Thymus (tissue), 11 donors: ENCODE measurements around the gene ZNF629. TPM values are rescaled to one million over a fixed set of nuclear protein-coding genes. Genes with fewer than 3 reads are reported as not detected.

Source experiments
- DNase-seq, 9 donors: peaks; one replicate each; pipeline ENCODE4 v3.0.0-alpha.2; 2013; ENCODE audit warnings: low spot score in 9 of 9, low read depth in 6 of 9, missing footprints in 1 of 9
- H3K27ac ChIP-seq, 2 donors: one replicate each; pipeline ENCODE4 v1.5.1; 2013; ENCODE audit warnings: control low read depth in 1 of 2, low read depth in 1 of 2, low read length in 1 of 2, mild to moderate bottlenecking in 1 of 2, moderate library complexity in 1 of 2
- H3K27me3 ChIP-seq, 2 donors: one replicate each; pipeline ENCODE4 v1.5.1; 2013; ENCODE audit warnings: low read length in 1 of 2; ENCODE audit not compliant: control insufficient read depth in 2 of 2, insufficient read depth in 1 of 2
- H3K36me3 ChIP-seq, 2 donors: one replicate each; pipeline ENCODE4 v1.5.1; 2013; ENCODE audit warnings: low read length in 1 of 2, mild to moderate bottlenecking in 1 of 2, moderate library complexity in 1 of 2; ENCODE audit not compliant: control insufficient read depth in 2 of 2, insufficient read depth in 2 of 2
- H3K4me1 ChIP-seq, 2 donors: one replicate each; pipeline ENCODE4 v1.5.1; 2013; ENCODE audit warnings: low read length in 2 of 2; ENCODE audit not compliant: control insufficient read depth in 2 of 2, insufficient read depth in 2 of 2
- H3K4me3 ChIP-seq, 2 donors: one replicate each; pipeline ENCODE4 v1.5.1; 2013; ENCODE audit warnings: low read length in 2 of 2, control low read depth in 1 of 2, mild to moderate bottlenecking in 1 of 2
- H3K9me3 ChIP-seq, 2 donors: one replicate each; pipeline ENCODE4 v1.5.1; 2013; ENCODE audit warnings: low read length in 1 of 2, mild to moderate bottlenecking in 1 of 2; ENCODE audit not compliant: control insufficient read depth in 2 of 2, insufficient read depth in 1 of 2
- WGBS: extraction: QIAGEN DNeasy Blood & Tissue Kit; methylation state at CpG from one replicate; pipeline ENCODE4 v1.1.7; 2013; 5-methylcytosine and 5-hydroxymethylcytosine counted together
- polyA plus RNA-seq: library from polyadenylated mRNA; stranded (reverse); fragments of 200-250 nt; gene quantifications from one replicate; pipeline ENCODE4 v1.2.3, GENCODE V29; 2013
- total RNA-seq: library from RNA; stranded (reverse); fragments of 120-200 nt; gene quantifications from one replicate; pipeline ENCODE4 v1.2.4, GENCODE V29; 2013
- donor health status: healthy.

ZNF629 gene
- total and polyA plus RNA-seq, 2 donors = 4.6 to 5.0 TPM

DNA sequence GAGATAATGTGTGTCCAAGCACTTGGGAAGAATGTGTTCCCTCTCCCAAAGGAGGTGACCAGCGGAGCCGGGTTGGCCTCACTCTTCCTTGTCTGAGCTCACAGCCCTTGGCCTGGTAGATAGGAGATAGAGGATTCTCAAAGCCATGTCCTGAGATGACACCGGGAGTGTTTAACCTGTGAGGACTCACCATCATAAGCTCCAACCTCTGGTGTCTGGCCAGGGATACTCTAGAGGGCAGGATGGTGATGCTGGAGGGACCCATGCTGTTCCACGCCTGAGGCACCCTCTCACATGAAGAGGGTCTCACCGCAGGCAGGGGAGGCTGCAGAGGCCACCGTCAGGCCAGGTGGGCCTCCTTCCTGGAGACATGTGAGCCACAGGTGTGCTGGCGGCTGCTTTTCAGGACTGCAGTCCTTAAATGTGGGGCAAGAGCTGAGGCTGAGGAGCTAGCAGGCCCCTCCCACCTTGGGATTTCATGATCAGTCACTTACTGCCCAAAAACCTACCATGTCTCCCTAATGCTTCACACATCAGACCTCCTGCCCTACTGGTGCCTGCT, 6.6 kb upstream of the ZNF629 start:
- DNase-seq = no peak
- WGBS = 94% methylated on average over 7 of the region's 7 CpGs
- no peak overlapping the region for H3K4me3 ChIP-seq

GRCh38 chr16:30787613-30788378, 791 bp upstream of the ZNF629 start:
- H3K4me3 ChIP-seq = peak overlapping the region; percentile 84 to 99
- peaks cover 6 to 19% of the 10 kb centered on the region in 2 donors for H3K4me1 ChIP-seq
- H3K27me3 ChIP-seq = peaks cover 0 to 22% of the 10 kb centered on the region in 2 donors
- no peaks in the 10 kb centered on the region for H3K9me3 ChIP-seq
- 66% methylated on average over 11 of the region's 11 CpGs for WGBS
- H3K36me3 ChIP-seq = peaks cover 8 to 19% of the 10 kb centered on the region in 2 donors
- no peak overlapping the region for H3K27ac ChIP-seq
- DNase-seq = no peak

More for the DNA sequence above, 6.6 kb upstream of the ZNF629 start:
- no peaks in the 10 kb centered on the region for H3K4me1 ChIP-seq
- no peaks in the 10 kb centered on the region for H3K9me3 ChIP-seq
- no peaks in the 10 kb centered on the region for H3K27me3 ChIP-seq
- H3K27ac ChIP-seq = no peak overlapping the region
- no peaks in the 10 kb centered on the region for H3K36me3 ChIP-seq

GRCh38 chr16:30786115-30786935, 680 bp downstream of the ZNF629 start:
- WGBS = 10% methylated on average over 57 of the region's 57 CpGs
- no peak for DNase-seq

GRCh38 chr16:30785126-30786106, 1.6 kb downstream of the ZNF629 start:
- Histone ChIP-seq H3K4me1 (peaks cover 6 to 19% of the 10 kb centered on the region in 2 donors), H3K36me3 (peaks cover 24 to 31% of the 10 kb centered on the region in 2 donors), H3K27me3 (peaks cover 0 to 22% of the 10 kb centered on the region in 2 donors), H3K4me3 (no peak overlapping the region), H3K9me3 (no peaks in the 10 kb centered on the region), H3K27ac (no peak overlapping the region)
- 96% methylated on average over 7 of the region's 7 CpGs for WGBS
- no peak for DNase-seq

More at GRCh38 chr16:30786115-30786935, 680 bp downstream of the ZNF629 start:
- H3K27me3 ChIP-seq = peaks cover 0 to 22% of the 10 kb centered on the region in 2 donors
- peaks cover 22 to 31% of the 10 kb centered on the region in 2 donors for H3K36me3 ChIP-seq
- H3K27ac ChIP-seq = no peak overlapping the region
- H3K9me3 ChIP-seq = no peaks in the 10 kb centered on the region
- H3K4me1 ChIP-seq = peaks cover 6 to 19% of the 10 kb centered on the region in 2 donors
- peak overlapping the region; percentile 84 to 99 for H3K4me3 ChIP-seq

DNA sequence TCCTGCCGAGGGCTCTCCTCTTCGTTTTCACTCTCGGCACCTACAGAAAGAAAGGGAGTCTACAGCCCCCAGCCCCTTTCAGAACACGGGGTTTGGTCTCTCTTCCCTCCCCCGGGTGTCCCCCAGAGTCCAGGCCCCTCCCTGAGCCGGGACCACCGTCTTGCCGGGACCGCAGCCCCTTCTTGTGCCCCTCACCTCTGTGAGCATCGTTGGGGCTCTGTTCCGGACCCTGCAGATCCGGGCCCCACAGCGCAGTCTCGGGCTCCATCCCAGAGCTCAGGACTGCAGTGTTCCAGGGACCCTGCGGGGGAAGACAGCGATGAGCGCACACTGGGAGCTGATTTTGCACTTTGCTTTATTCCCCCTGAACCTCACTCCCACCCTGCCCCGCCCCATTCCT, 2.8 kb downstream of the ZNF629 start:
- Histone ChIP-seq H3K4me3 (no peak overlapping the region), H3K36me3 (peaks cover 24 to 31% of the 10 kb centered on the region in 2 donors), H3K27ac (no peak overlapping the region), H3K27me3 (peaks cover 0 to 22% of the 10 kb centered on the region in 2 donors), H3K4me1 (peaks cover 6 to 19% of the 10 kb centered on the region in 2 donors), H3K9me3 (no peaks in the 10 kb centered on the region)
- DNase-seq = no peak
- WGBS = 95% methylated on average over 18 of the region's 18 CpGs

GRCh38 chr16:30783280-30784109, 3.5 kb downstream of the ZNF629 start:
- peaks cover 24 to 31% of the 10 kb centered on the region in 2 donors for H3K36me3 ChIP-seq
- H3K9me3 ChIP-seq = no peaks in the 10 kb centered on the region
- H3K27me3 ChIP-seq = peaks cover 0 to 22% of the 10 kb centered on the region in 2 donors
- no peak overlapping the region for H3K4me3 ChIP-seq
- DNase-seq = no peak
- H3K27ac ChIP-seq = no peak overlapping the region
- WGBS = 98% methylated on average over 57 of the region's 57 CpGs
- H3K4me1 ChIP-seq = peaks cover 6 to 19% of the 10 kb centered on the region in 2 donors

DNA sequence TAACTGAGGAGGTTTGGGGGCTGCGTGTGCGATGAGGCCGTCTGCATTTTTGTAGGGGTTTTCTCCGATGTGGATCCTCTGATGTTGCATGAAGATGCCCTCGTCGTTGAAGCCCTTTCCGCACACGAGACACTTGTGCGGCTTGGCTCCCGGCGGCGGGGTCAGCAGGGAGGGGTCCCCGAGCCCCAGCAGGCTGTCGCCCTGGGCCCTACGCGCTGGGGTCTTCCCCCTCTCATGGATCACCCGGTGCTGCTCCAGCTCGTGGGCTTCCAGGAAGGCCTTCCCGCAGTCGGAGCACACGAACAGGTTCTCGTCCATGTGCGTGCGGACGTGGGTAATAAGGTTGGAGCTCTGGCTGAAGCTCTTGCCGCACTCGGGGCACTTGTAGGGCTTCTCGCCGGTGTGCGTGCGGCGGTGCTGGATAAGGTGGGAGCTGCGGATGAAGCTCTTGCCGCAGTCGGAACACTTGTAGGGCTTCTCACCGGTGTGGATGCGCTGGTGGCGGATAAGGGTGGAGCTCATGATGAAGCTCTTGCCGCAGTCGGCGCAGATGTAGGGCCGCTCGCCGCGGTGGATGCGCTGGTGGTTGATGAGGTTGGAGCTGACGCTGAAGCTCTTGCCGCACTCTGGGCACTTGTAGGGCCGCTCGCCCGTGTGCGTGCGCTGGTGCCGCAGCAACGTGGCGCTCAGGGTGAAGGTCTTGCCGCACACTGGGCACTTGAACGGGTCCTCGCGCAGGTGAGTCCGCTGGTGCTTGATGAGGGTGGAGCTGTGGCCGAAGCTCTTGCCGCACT, 4.3 kb downstream of the ZNF629 start:
- H3K4me3 ChIP-seq = no peak overlapping the region
- DNase-seq = no peak
- 99% methylated on average over 63 of the region's 63 CpGs for WGBS
- H3K27me3 ChIP-seq = peaks cover 0 to 16% of the 10 kb centered on the region in 2 donors
- no peak overlapping the region for H3K27ac ChIP-seq
- no peaks in the 10 kb centered on the region for H3K9me3 ChIP-seq
- peaks cover 24 to 31% of the 10 kb centered on the region in 2 donors for H3K36me3 ChIP-seq
- peaks cover 6 to 16% of the 10 kb centered on the region in 2 donors for H3K4me1 ChIP-seq
